ENCODE measurements around the gene ROBO4.

The ROBO4 gene

GRCh38 chr11:124886978-124887666, 10.5 kb downstream of the ROBO4 start:
- DNase-seq (ENCODE audit: extremely low spot score), result no peak
- POLR2A ChIA-PET, result interaction anchor here (0.9 to 2.7 kb wide), 2 partner anchors 9 to 11 kb away, joined by 3 to 13 read pairs; no protein-coding TSS in a partner anchor
- CTCF ChIA-PET, result interaction anchor here (0.6 to 2.7 kb wide), 3 partner anchors 11 to 463 kb away, joined by 3 to 8 read pairs (median 3); no protein-coding TSS in a partner anchor
- TF ChIP-seq HDGF (IDR thresholded peaks at IDR 0.05; ENCODE audit: borderline replicate concordance), result no peak
- no peak for TF ChIP-seq FOXK2 (IDR thresholded peaks at IDR 0.05)
- no peak for TF ChIP-seq SP1 (IDR thresholded peaks at IDR 0.05)
- TF ChIP-seq L3MBTL2 (conservative IDR thresholded peaks at IDR 0.05), result no peak
- TF ChIP-seq ELF4 (IDR thresholded peaks at IDR 0.05), result no peak
- no peak for TF ChIP-seq FOXM1 (IDR thresholded peaks at IDR 0.05; ENCODE audit: borderline replicate concordance)
- no peak for TF ChIP-seq PKNOX1 (IDR thresholded peaks at IDR 0.05)
- no peak for TF ChIP-seq SUZ12 (IDR thresholded peaks at IDR 0.05)
- no peak for TF ChIP-seq TARDBP (IDR thresholded peaks at IDR 0.05)
- TF ChIP-seq FOXA1 (IDR thresholded peaks at IDR 0.05), result no peak
- TF ChIP-seq LEF1 (IDR thresholded peaks at IDR 0.05; ENCODE audit: borderline replicate concordance), result no peak
- TF ChIP-seq NFRKB (IDR thresholded peaks at IDR 0.05), result no peak
- no peak for TF ChIP-seq CTBP1 (IDR thresholded peaks at IDR 0.05; ENCODE audit: borderline replicate concordance)

GRCh38 chr11:124886476-124886875, 11.2 kb downstream of the ROBO4 start:
- TF ChIP-seq FOXK2 (IDR thresholded peaks at IDR 0.05), result no peak
- no peak for TF ChIP-seq BHLHE40 (IDR thresholded peaks at IDR 0.05; ENCODE audit: borderline replicate concordance)
- TF ChIP-seq PKNOX1 (IDR thresholded peaks at IDR 0.05), result no peak
- ChIA-PET CTCF (interaction anchor here (2.7 kb wide), 1 partner anchor 10 kb away, joined by 8 read pairs; no protein-coding TSS in a partner anchor), POLR2A (no interaction called here)
- no peak for DNase-seq (ENCODE audit: extremely low spot score)

GRCh38 chr11:124884869-124885479, 12.7 kb downstream of the ROBO4 start:
- CTCF ChIA-PET, result interaction anchor here (2.0 kb wide), 1 partner anchor 9 kb away, joined by 10 read pairs; no protein-coding TSS in a partner anchor

GRCh38 chr11:124884340-124884739, 13.3 kb downstream of the ROBO4 start:
- ChIA-PET CTCF (interaction anchor here (2.0 kb wide), 1 partner anchor 8 kb away, joined by 10 read pairs; no protein-coding TSS in a partner anchor), POLR2A (interaction anchor here (1.7 kb wide), 1 partner anchor 8 kb away, joined by 8 read pairs; no protein-coding TSS in a partner anchor)
- TF ChIP-seq NFRKB (IDR thresholded peaks at IDR 0.05) (no peak), FOXM1 (IDR thresholded peaks at IDR 0.05; ENCODE audit: borderline replicate concordance) (no peak), ELF4 (IDR thresholded peaks at IDR 0.05) (no peak), PKNOX1 (IDR thresholded peaks at IDR 0.05) (no peak), BHLHE40 (IDR thresholded peaks at IDR 0.05; ENCODE audit: borderline replicate concordance) (no peak), ARNT (IDR thresholded peaks at IDR 0.05) (no peak), SUZ12 (IDR thresholded peaks at IDR 0.05) (no peak), SP1 (IDR thresholded peaks at IDR 0.05) (no peak), LEF1 (IDR thresholded peaks at IDR 0.05; ENCODE audit: borderline replicate concordance) (no peak), FOXK2 (IDR thresholded peaks at IDR 0.05) (no peak), HDGF (IDR thresholded peaks at IDR 0.05; ENCODE audit: borderline replicate concordance) (no peak), CTBP1 (IDR thresholded peaks at IDR 0.05; ENCODE audit: borderline replicate concordance) (no peak), FOXA1 (IDR thresholded peaks at IDR 0.05) (no peak), ZNF384 (IDR thresholded peaks at IDR 0.05) (no peak), L3MBTL2 (conservative IDR thresholded peaks at IDR 0.05) (no peak), TARDBP (IDR thresholded peaks at IDR 0.05) (no peak)
- no peak for DNase-seq (ENCODE audit: extremely low spot score)

More at GRCh38 chr11:124884869-124885479, 12.7 kb downstream of the ROBO4 start:
- POLR2A ChIA-PET, result interaction anchor here (1.7 kb wide), 1 partner anchor 9 kb away, joined by 8 read pairs; no protein-coding TSS in a partner anchor
- no peak for DNase-seq (ENCODE audit: extremely low spot score)
- TF ChIP-seq CTBP1 (IDR thresholded peaks at IDR 0.05; ENCODE audit: borderline replicate concordance) (no peak), LEF1 (IDR thresholded peaks at IDR 0.05; ENCODE audit: borderline replicate concordance) (no peak), BHLHE40 (IDR thresholded peaks at IDR 0.05; ENCODE audit: borderline replicate concordance) (no peak), ARNT (IDR thresholded peaks at IDR 0.05) (no peak), SP1 (IDR thresholded peaks at IDR 0.05) (no peak)

GRCh38 chr11:124882339-124883071, 15.2 kb downstream of the ROBO4 start:
- TF ChIP-seq TARDBP (IDR thresholded peaks at IDR 0.05) (no peak), FOXA1 (IDR thresholded peaks at IDR 0.05) (no peak), PKNOX1 (IDR thresholded peaks at IDR 0.05) (no peak), ARNT (IDR thresholded peaks at IDR 0.05) (no peak)
- ChIA-PET POLR2A (no interaction called here), CTCF (no interaction called here)
- DNase-seq (ENCODE audit: extremely low spot score), result no peak

All from HEK293T (cell line).